ENCODE data around the gene PKLR. TPM values are rescaled to one million over a fixed set of nuclear protein-coding genes. Genes with fewer than 3 reads are reported as not detected.
A peak's percentile ranks its signal among the peaks of the same experiment; 100 is the strongest.

The PKLR gene
- total RNA-seq, 1 experiment from 2014 or later, result not detected

DNA sequence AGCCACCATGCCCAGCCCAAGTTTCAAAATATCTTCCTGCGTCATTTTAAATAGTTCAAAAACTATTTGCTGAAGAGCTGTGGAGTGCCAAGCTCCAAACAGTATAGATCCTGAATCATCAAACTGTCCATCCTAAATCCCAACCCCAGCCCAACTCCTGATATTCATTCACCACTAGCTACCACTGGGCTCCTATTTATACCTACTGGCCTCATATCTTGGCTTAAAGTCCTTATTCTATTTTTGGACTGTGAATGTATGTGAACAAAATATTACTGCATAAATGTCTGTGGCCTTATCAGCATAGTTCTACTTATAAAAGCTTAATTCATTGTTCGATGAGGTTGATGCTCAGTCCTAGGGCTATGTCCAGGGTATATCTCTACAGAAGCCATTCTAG, 33.9 kb downstream of the PKLR start:
- no peaks in the 10 kb centered on the region for H3K27me3 Mint-ChIP-seq (ENCODE audit: insufficient read depth, unreplicated experiment)
- intact Hi-C loops (cut with micrococcal nuclease; ENCODE audit: unreplicated experiment), result no loop called here
- ChIA-PET CTCF (no interaction called here), POLR2A (no interaction called here)
- no peak for DNase-seq
- peaks cover 13% of the 10 kb centered on the region for H3K36me3 ChIP-seq (ENCODE audit: control insufficient read depth, insufficient read depth, low read length)
- H3K4me3 Mint-ChIP-seq (ENCODE audit: unreplicated experiment), result no peak overlapping the region
- no peaks in the 10 kb centered on the region for H3K9me3 ChIP-seq
- peaks cover 4% of the 10 kb centered on the region; the same call in 1 of the 2 replicates for H3K4me1 ChIP-seq
- TF ChIP-seq, protein P1, sequence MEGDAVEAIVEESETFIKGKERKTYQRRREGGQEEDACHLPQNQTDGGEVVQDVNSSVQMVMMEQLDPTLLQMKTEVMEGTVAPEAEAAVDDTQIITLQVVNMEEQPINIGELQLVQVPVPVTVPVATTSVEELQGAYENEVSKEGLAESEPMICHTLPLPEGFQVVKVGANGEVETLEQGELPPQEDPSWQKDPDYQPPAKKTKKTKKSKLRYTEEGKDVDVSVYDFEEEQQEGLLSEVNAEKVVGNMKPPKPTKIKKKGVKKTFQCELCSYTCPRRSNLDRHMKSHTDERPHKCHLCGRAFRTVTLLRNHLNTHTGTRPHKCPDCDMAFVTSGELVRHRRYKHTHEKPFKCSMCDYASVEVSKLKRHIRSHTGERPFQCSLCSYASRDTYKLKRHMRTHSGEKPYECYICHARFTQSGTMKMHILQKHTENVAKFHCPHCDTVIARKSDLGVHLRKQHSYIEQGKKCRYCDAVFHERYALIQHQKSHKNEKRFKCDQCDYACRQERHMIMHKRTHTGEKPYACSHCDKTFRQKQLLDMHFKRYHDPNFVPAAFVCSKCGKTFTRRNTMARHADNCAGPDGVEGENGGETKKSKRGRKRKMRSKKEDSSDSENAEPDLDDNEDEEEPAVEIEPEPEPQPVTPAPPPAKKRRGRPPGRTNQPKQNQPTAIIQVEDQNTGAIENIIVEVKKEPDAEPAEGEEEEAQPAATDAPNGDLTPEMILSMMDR (IDR thresholded peaks at IDR 0.05; ENCODE audit: insufficient read depth in 1 of 2, low read depth in 1 of 2, low read length in 1 of 2, severe bottlenecking in 1 of 2, unreplicated experiment in 1 of 2), result no peak
- no TSS peak for BruUV-seq (replicated peaks)
- peaks cover 8% of the 10 kb centered on the region for H3K4me1 Mint-ChIP-seq (ENCODE audit: low read depth, unreplicated experiment)
- peaks cover 96% of the 10 kb centered on the region for H3K36me3 Mint-ChIP-seq (ENCODE audit: insufficient read depth, unreplicated experiment)
- H3K27me3 ChIP-seq (replicated peaks; ENCODE audit: control insufficient read depth, insufficient read depth, low read length), result no peaks in the 10 kb centered on the region
- no peak overlapping the region for H3K27ac Mint-ChIP-seq (ENCODE audit: unreplicated experiment)
- H3K4me3 ChIP-seq (ENCODE audit: low read depth, low read length), result no peak overlapping the region
- no peaks in the 10 kb centered on the region for H3K9me3 Mint-ChIP-seq (ENCODE audit: unreplicated experiment)

DNA sequence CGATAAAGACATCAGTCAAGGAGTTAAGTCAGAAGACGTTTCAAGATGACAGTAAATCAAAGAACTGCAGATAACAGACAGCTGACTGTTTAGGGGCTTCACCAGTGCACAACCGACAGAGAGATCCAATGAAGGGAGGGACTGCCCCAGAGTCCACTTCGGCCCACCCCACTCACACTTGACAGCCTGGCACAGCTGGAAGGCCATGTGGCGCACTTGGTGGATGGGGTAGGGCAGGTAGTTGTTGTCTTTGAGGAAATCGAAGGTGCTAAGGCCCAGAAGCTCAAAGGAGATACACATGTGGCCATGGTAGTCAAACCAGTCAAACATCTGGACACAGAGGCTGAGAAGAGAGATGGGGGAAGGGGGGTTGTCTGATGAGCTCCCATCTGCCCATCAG, 34.7 kb downstream of the PKLR start:
- Mint-ChIP-seq H3K4me1 (ENCODE audit: low read depth, unreplicated experiment) (peaks cover 16% of the 10 kb centered on the region), H3K4me3 (ENCODE audit: unreplicated experiment) (no peak overlapping the region), H3K9me3 (ENCODE audit: unreplicated experiment) (no peaks in the 10 kb centered on the region), H3K27me3 (ENCODE audit: insufficient read depth, unreplicated experiment) (no peaks in the 10 kb centered on the region), H3K27ac (ENCODE audit: unreplicated experiment) (no peak overlapping the region), H3K36me3 (ENCODE audit: insufficient read depth, unreplicated experiment) (peaks cover 96% of the 10 kb centered on the region)
- BruUV-seq (replicated peaks), result no TSS peak
- intact Hi-C loops (cut with micrococcal nuclease; ENCODE audit: unreplicated experiment), result no loop called here
- no peaks in the 10 kb centered on the region for H3K9me3 ChIP-seq
- TF ChIP-seq, protein P1 (IDR thresholded peaks at IDR 0.05; ENCODE audit: insufficient read depth in 1 of 2, low read depth in 1 of 2, low read length in 1 of 2, severe bottlenecking in 1 of 2, unreplicated experiment in 1 of 2), result no peak
- peaks cover 4% of the 10 kb centered on the region; the same call in 1 of the 2 replicates for H3K4me1 ChIP-seq
- no peak for DNase-seq
- CTCF ChIA-PET, result no interaction called here
- peaks cover 13% of the 10 kb centered on the region for H3K36me3 ChIP-seq (ENCODE audit: control insufficient read depth, insufficient read depth, low read length)
- POLR2A ChIA-PET, result no interaction called here
- no peak overlapping the region for H3K4me3 ChIP-seq (ENCODE audit: low read depth, low read length)
- no peaks in the 10 kb centered on the region for H3K27me3 ChIP-seq (replicated peaks; ENCODE audit: control insufficient read depth, insufficient read depth, low read length)

- BruUV-seq (replicated peaks), result no TSS peak
- peaks cover 23% of the 10 kb centered on the region for H3K4me1 Mint-ChIP-seq (ENCODE audit: low read depth, unreplicated experiment)
- H3K27ac Mint-ChIP-seq (ENCODE audit: unreplicated experiment), result peak overlapping the region; percentile 94
- Histone ChIP-seq H3K4me3 (ENCODE audit: low read depth, low read length) (no peak overlapping the region), H3K36me3 (ENCODE audit: control insufficient read depth, insufficient read depth, low read length) (peaks cover 3% of the 10 kb centered on the region), H3K27me3 (replicated peaks; ENCODE audit: control insufficient read depth, insufficient read depth, low read length) (no peaks in the 10 kb centered on the region), H3K4me1 (peaks cover 4% of the 10 kb centered on the region), H3K9me3 (no peaks in the 10 kb centered on the region)
- no peaks in the 10 kb centered on the region for H3K9me3 Mint-ChIP-seq (ENCODE audit: unreplicated experiment)
- peaks cover 91% of the 10 kb centered on the region for H3K36me3 Mint-ChIP-seq (ENCODE audit: insufficient read depth, unreplicated experiment)
- CTCF ChIA-PET, result no interaction called here
- TF ChIP-seq, protein P1 (IDR thresholded peaks at IDR 0.05; ENCODE audit: insufficient read depth in 1 of 2, low read depth in 1 of 2, low read length in 1 of 2, severe bottlenecking in 1 of 2, unreplicated experiment in 1 of 2), result no peak
- H3K27me3 Mint-ChIP-seq (ENCODE audit: insufficient read depth, unreplicated experiment), result no peaks in the 10 kb centered on the region
- peak overlapping the region; percentile 95 for H3K4me3 Mint-ChIP-seq (ENCODE audit: unreplicated experiment)
- POLR2A ChIA-PET, result no interaction called here
- intact Hi-C loops (cut with micrococcal nuclease; ENCODE audit: unreplicated experiment), result no loop called here
- DNase-seq, result no peak
Measured at GRCh38 chr1:155263067-155263466, 38.2 kb downstream of the PKLR start.

Measured in Caco-2 (cell line).